AG20443 (cell line): Measurements from ENCODE around the gene RPEL1.
"Not testable (repeated sequence)": the region's sequence is repeated elsewhere in the genome, so short reads cannot be mapped to it uniquely, and the experiment has no call there.

ENCODE experiments used
- DNase-seq: peaks from one replicate; pipeline ENCODE4 v3.0.0; 2012; ENCODE audit warnings: low spot score, mixed read lengths

The RPEL1 gene

GRCh38 chr10:103235775-103236174 is 9.9 kb upstream of the RPEL1 start:
- no peak for DNase-seq

GRCh38 chr10:103238506-103239252 is 7.0 kb upstream of the RPEL1 start:
- peak; percentile 71 for DNase-seq

- peak; percentile 53 for DNase-seq
Observed at GRCh38 chr10:103241262-103242011, 4.2 kb upstream of the RPEL1 start.

- peak; percentile 92 for DNase-seq
Observed at GRCh38 chr10:103244666-103245271, 918 bp upstream of the RPEL1 start.

GRCh38 chr10:103246324-103246723 is 637 bp downstream of the RPEL1 start:
- no peak for DNase-seq

- no peak for DNase-seq
Observed at GRCh38 chr10:103254113-103254512, 8.4 kb downstream of the RPEL1 start.

- no peak for DNase-seq
Observed at GRCh38 chr10:103254538-103255325, 9.0 kb downstream of the RPEL1 start.

GRCh38 chr10:103256613-103257012 is 10.9 kb downstream of the RPEL1 start:
- no peak for DNase-seq

- no peak for DNase-seq
Observed at GRCh38 chr10:103257812-103258211, 12.1 kb downstream of the RPEL1 start.

GRCh38 chr10:103258928-103259327 is 13.2 kb downstream of the RPEL1 start:
- not testable (repeated sequence) for DNase-seq

GRCh38 chr10:103259989-103260388 is 14.3 kb downstream of the RPEL1 start:
- DNase-seq: no peak

- DNase-seq: no peak
Observed at GRCh38 chr10:103262229-103262628, 16.5 kb downstream of the RPEL1 start.

- DNase-seq: peak; percentile 71
Observed at GRCh38 chr10:103265717-103266329, 20.1 kb downstream of the RPEL1 start.

- peak; percentile 95 for DNase-seq
Observed at GRCh38 chr10:103273041-103273441, 27.4 kb downstream of the RPEL1 start.

GRCh38 chr10:103276251-103276895 is 30.7 kb downstream of the RPEL1 start:
- DNase-seq: no peak

- peak; percentile 67 for DNase-seq
Observed at GRCh38 chr10:103276896-103277712, 31.4 kb downstream of the RPEL1 start, which contains the start of gene INA. INA (plus strand) TSS chr10:103277138; CDS start chr10:103277212, 74 bp downstream.

GRCh38 chr10:103277713-103278536 is 32.2 kb downstream of the RPEL1 start:
- DNase-seq: no peak

- DNase-seq: no peak
Observed at GRCh38 chr10:103278537-103278823, 32.8 kb downstream of the RPEL1 start.

- DNase-seq: peak; percentile 55
Observed at GRCh38 chr10:103278862-103279298, 33.2 kb downstream of the RPEL1 start.
